Lower leg skin (tissue), 4 donors: ENCODE results near the gene OSR1. TPM values are rescaled to one million over a fixed set of nuclear protein-coding genes. Genes with fewer than 3 reads are reported as not detected.

Experiments
- DNase-seq, 2 donors: peaks; one replicate each; pipeline ENCODE4 v3.0.0-alpha.2; 2019; ENCODE audit warnings: low spot score in 2 of 2
- H3K4me3 ChIP-seq: fragments of 200-600 bp; sonication (generic); 2 replicates; pipeline ENCODE4 v1.5.1; 2017; ENCODE audit warnings: mild to moderate bottlenecking, low read depth; ENCODE audit not compliant: poor library complexity, severe bottlenecking
- POLR2A ChIP-seq, 2 donors: fragments of 450-650 bp; IDR thresholded peaks; one replicate each; pipeline ENCODE4 v1.6.1; 2016 to 2017; ENCODE audit warnings: antibody characterized with exemption in 2 of 2, mild to moderate bottlenecking in 1 of 2, moderate library complexity in 1 of 2
- WGBS, 2 donors: methylation state at CpG; one replicate each; pipeline ENCODE4 v1.1.5; 2018; 5-methylcytosine and 5-hydroxymethylcytosine counted together
- intact Hi-C: fragments of 100-400 bp; cut with DNase I; formaldehyde crosslinking; loops from one replicate; pipeline ENCODE4 v1.15.0; 2023; ENCODE audit warnings: low total_unique reads
- total RNA-seq, 4 donors: library from RNA; depleted of rRNA; stranded (reverse); fragments of >200 nt; gene quantifications; one replicate each; pipeline ENCODE4 v1.1.0, GENCODE V29; 2016
- TF ChIP-seq, protein P1 (sequence below), 3 donors: fragments of 450-650 bp; IDR thresholded peaks; one replicate each; pipeline ENCODE4 v1.5.1; 2016; ENCODE audit warnings: antibody characterized with exemption in 3 of 3, mild to moderate bottlenecking in 3 of 3, moderate library complexity in 2 of 3

Gene OSR1
- total RNA-seq, 4 donors from 2014 or later, result 1.1 to 16.2 (median 12.7) TPM

DNA sequence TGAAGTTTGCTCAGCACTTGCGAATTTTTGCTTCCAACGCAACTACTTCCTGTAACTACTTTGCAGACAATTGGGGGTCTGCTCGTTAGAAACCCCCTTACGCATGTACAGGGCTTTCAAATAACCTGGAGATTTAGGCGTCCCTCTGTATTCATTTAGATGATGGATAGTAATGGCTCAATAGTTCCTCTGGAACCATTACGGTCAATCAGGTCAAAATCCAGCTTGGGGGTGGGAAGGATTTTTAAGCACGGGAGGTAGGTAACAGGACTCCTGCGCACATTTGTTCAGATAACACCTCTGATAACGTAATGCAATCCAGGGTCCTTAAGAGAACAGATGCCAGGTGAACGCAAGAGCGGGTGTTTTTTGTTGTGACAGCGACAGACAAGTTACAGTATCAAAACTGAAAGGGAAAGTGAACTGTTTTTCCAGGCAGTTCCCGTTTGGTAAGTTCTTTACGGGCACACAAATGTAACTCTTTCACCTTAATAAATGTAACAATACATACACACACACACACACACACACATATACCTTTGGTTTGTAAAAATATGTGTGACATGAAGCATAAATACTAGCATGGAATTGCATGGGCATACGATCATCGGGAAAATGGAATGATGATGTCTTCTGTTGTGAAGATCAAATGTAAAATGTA lies 3.8 kb upstream of the OSR1 start:
- WGBS, 2 donors, result 1 to 3% methylated on average over 16 of the region's 16 CpGs
- H3K4me3 ChIP-seq, result peak overlapping the region; percentile 8
- no peak for DNase-seq
- intact Hi-C loops, result loop anchor here (10.0 kb wide), 1 partner anchor 837 kb away; no protein-coding TSS in a partner anchor
- TF ChIP-seq POLR2A (IDR thresholded peaks at IDR 0.05), result no peak
- TF ChIP-seq, protein P1, sequence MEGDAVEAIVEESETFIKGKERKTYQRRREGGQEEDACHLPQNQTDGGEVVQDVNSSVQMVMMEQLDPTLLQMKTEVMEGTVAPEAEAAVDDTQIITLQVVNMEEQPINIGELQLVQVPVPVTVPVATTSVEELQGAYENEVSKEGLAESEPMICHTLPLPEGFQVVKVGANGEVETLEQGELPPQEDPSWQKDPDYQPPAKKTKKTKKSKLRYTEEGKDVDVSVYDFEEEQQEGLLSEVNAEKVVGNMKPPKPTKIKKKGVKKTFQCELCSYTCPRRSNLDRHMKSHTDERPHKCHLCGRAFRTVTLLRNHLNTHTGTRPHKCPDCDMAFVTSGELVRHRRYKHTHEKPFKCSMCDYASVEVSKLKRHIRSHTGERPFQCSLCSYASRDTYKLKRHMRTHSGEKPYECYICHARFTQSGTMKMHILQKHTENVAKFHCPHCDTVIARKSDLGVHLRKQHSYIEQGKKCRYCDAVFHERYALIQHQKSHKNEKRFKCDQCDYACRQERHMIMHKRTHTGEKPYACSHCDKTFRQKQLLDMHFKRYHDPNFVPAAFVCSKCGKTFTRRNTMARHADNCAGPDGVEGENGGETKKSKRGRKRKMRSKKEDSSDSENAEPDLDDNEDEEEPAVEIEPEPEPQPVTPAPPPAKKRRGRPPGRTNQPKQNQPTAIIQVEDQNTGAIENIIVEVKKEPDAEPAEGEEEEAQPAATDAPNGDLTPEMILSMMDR (IDR thresholded peaks at IDR 0.05), result no peak

GRCh38 chr2:19361325-19361990 lies 3.0 kb upstream of the OSR1 start:
- TF ChIP-seq, protein P1 (IDR thresholded peaks at IDR 0.05), result no peak
- no peak for TF ChIP-seq POLR2A (IDR thresholded peaks at IDR 0.05)
- intact Hi-C loops, result loop anchor here (10.0 kb wide), 1 partner anchor 837 kb away; no protein-coding TSS in a partner anchor
- WGBS, 2 donors, result 11 to 25% methylated on average over 35 to 36 of the region's 51 CpGs
- no peak overlapping the region for H3K4me3 ChIP-seq
- peak in 1 of 2 donors; percentile 91 for DNase-seq

DNA sequence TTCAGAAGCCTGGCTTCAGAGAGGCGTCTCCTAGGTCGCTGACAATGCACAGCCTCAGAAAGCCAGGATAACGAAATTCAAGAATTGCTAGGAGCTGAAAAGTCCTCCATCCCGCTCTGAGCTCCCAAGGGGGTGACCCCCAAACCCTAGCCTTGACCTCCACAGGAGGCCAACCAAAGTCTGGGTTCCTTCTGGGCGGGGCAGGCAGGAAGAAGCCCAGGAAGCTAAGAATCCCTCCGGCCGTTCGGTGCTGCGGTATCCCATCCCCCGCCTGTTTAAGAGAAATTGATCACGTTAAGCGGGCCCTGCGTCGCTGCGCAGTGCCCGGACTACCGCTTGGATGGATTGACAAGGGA lies 2.5 kb upstream of the OSR1 start:
- no peak overlapping the region for H3K4me3 ChIP-seq
- intact Hi-C loops, result loop anchor here (10.0 kb wide), 1 partner anchor 836 kb away; no protein-coding TSS in a partner anchor
- 57 to 64% methylated on average over 17 of the region's 17 CpGs for WGBS, 2 donors
- no peak for DNase-seq
- TF ChIP-seq, protein P1 (IDR thresholded peaks at IDR 0.05), result no peak
- no peak for TF ChIP-seq POLR2A (IDR thresholded peaks at IDR 0.05)

DNA sequence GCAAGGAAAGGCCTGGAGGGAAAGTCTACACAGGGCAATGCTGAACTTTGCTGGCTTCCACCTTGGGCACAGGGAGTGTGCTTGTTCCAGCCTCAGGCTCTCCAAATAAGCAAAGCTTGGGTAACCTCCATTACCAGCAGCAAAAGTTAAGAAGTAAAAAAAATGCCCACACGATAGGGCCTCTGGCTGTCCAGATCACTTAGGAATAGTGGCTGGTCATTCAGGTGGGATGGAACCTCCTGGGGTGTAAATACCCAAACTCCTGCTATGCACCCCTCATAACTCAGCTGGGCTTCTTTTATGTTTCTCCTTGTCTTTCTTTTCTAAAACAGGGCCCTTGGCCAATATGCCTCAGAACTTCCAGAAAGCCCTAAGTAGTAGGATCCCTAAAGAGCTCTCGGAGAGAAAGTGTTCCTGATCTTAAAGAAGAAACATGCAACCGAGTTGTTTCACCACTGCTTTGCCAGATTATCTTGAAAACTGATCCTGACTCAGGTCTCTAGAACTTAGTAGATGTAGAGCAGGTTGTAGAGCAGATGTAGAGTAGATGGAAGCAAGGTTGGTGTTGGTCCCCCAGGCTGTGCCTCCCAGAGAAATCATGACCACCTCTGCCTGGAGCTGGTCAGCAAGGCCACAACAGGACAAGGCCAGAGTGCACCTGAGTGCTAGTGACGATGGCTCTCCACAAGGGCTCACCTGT lies 2.0 kb upstream of the OSR1 start:
- intact Hi-C loops, result loop anchor here (10.0 kb wide), 1 partner anchor 836 kb away; no protein-coding TSS in a partner anchor

GRCh38 chr2:19359456-19359855 lies 1.0 kb upstream of the OSR1 start:
- no peak overlapping the region for H3K4me3 ChIP-seq
- 74 to 81% methylated on average over 4 of the region's 4 CpGs for WGBS, 2 donors
- intact Hi-C loops, result no loop called here
- TF ChIP-seq, protein P1 (IDR thresholded peaks at IDR 0.05), result no peak
- TF ChIP-seq POLR2A (IDR thresholded peaks at IDR 0.05), result no peak
- DNase-seq, result no peak

More for the DNA sequence above, 2.0 kb upstream of the OSR1 start:
- DNase-seq, result no peak
- TF ChIP-seq, protein P1 (IDR thresholded peaks at IDR 0.05), result no peak
- no peak for TF ChIP-seq POLR2A (IDR thresholded peaks at IDR 0.05)
- WGBS, 2 donors, result 79 to 82% methylated on average over 4 of the region's 4 CpGs
- no peak overlapping the region for H3K4me3 ChIP-seq
